RWPE1 (cell line): ENCODE results near the gene PARP8.

Experiments
- CTCF ChIA-PET: fragments of 350-600 bp; sonication (Branson Sonifier 250); formaldehyde crosslinking; extraction: SDS; loops from one replicate; lab custom pipeline; 2021; lab: Yijun Ruan, JAX
- POLR2A ChIA-PET: fragments of 400-600 bp; formaldehyde crosslinking; extraction: SDS; loops from one replicate; lab custom pipeline; 2020; ENCODE audit warnings: antibody characterized with exemption; ENCODE audit not compliant: low non-redundant PET; lab: Yijun Ruan, JAX
- DNase-seq: peaks from one replicate; pipeline ENCODE4 v3.0.0; 2012; ENCODE audit warnings: low spot score
- H3K27ac ChIP-seq: fragments of 450-650 bp; 2 replicates; pipeline ENCODE4 v1.5.1; 2017
- CTCF ChIP-seq: fragments of 450-650 bp; conservative IDR thresholded peaks from 2 replicates; pipeline ENCODE4 v1.5.1; 2017; ENCODE audit warnings: low read depth, mild to moderate bottlenecking

The PARP8 gene

GRCh38 chr5:50874306-50875001, 208.0 kb downstream of the PARP8 start:
- no peak for TF ChIP-seq CTCF
- DNase-seq = no peak
- ChIA-PET POLR2A (no interaction called here), CTCF (no interaction called here)
- no peak overlapping the region for H3K27ac ChIP-seq

- ChIA-PET POLR2A (no interaction called here), CTCF (no interaction called here)
- TF ChIP-seq CTCF = no peak
Observed at GRCh38 chr5:50875002-50875344, 208.5 kb downstream of the PARP8 start.

GRCh38 chr5:50878470-50878869, 212.0 kb downstream of the PARP8 start:
- DNase-seq = no peak
- no peak for TF ChIP-seq CTCF
- ChIA-PET CTCF (no interaction called here), POLR2A (no interaction called here)
- H3K27ac ChIP-seq = no peak overlapping the region

More at GRCh38 chr5:50875002-50875344, 208.5 kb downstream of the PARP8 start:
- no peak for DNase-seq
- no peak overlapping the region for H3K27ac ChIP-seq

DNA sequence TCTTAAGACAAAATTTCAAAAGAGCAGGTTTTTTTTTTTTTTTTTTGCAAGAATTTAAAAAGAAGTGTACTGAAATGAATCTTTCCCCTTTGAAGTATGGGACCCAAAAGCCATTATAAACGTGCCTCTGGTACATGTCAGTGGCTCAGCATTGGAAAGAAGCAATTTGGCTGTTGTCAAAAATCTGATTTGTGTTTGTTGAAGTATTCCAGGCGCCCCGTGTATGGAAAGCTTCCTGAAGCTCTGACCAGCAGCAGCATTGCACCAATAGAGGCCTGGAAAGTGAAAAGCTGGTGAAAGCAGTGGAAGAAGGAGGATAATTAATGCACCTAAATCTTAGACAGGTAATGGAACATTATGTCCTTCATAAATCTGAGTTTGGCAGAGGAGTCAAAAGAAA, 215.0 kb downstream of the PARP8 start:
- TF ChIP-seq CTCF = no peak
- no peak overlapping the region for H3K27ac ChIP-seq
- CTCF ChIA-PET = interaction anchor here (0.6 to 0.7 kb wide), 2 partner anchors 24 to 388 kb away, joined by 3 to 4 read pairs; no protein-coding TSS in a partner anchor
- POLR2A ChIA-PET = no interaction called here
- DNase-seq = no peak

GRCh38 chr5:50886657-50887345, 220.4 kb downstream of the PARP8 start:
- no peak for TF ChIP-seq CTCF
- POLR2A ChIA-PET = no interaction called here
- no peak overlapping the region for H3K27ac ChIP-seq
- DNase-seq = no peak
- CTCF ChIA-PET = no interaction called here

GRCh38 chr5:50887889-50888633, 221.6 kb downstream of the PARP8 start:
- no peak for DNase-seq
- TF ChIP-seq CTCF = no peak
- no peak overlapping the region for H3K27ac ChIP-seq
- CTCF ChIA-PET = no interaction called here
- POLR2A ChIA-PET = no interaction called here
